HG03108 (cell line): ENCODE measurements around the gene MEP1A.
"Not testable (repeated sequence)": the region's sequence is repeated elsewhere in the genome, so short reads cannot be mapped to it uniquely, and the experiment has no call there.

Experiments
- ATAC-seq: cut with Tn5 transposase; IDR thresholded peaks from one replicate; pipeline ENCODE4 v1.9.1; 2021; ENCODE audit warnings: moderate library complexity; ENCODE audit not compliant: unreplicated experiment

The MEP1A gene

GRCh38 chr6:46793138-46793537 is at the start of gene MEP1A:
MEP1A (plus strand) TSS chr6:46793389; CDS start chr6:46793399, 10 bp downstream.
- ATAC-seq = no peak

- no peak for ATAC-seq
Observed at GRCh38 chr6:46743425-46744158, 49.6 kb upstream of the MEP1A start.

- ATAC-seq = not testable (repeated sequence)
Observed at GRCh38 chr6:46744159-46744725, 48.9 kb upstream of the MEP1A start.

- no peak for ATAC-seq
Observed at GRCh38 chr6:46745973-46746372, 47.2 kb upstream of the MEP1A start.

GRCh38 chr6:46746696-46747095 is 46.5 kb upstream of the MEP1A start, which contains the start of gene ANKRD66:
ANKRD66 (plus strand) TSS chr6:46746933; CDS start chr6:46751949, 5,016 bp downstream.
- no peak for ATAC-seq

- ATAC-seq = no peak
Observed at GRCh38 chr6:46748940-46749503, 44.2 kb upstream of the MEP1A start.

- ATAC-seq = no peak
Observed at GRCh38 chr6:46749731-46750130, 43.5 kb upstream of the MEP1A start.

- ATAC-seq = no peak
Observed at GRCh38 chr6:46751658-46752057, 41.5 kb upstream of the MEP1A start.

- ATAC-seq = no peak
Observed at GRCh38 chr6:46755865-46756264, 37.3 kb upstream of the MEP1A start.

- no peak for ATAC-seq
Observed at GRCh38 chr6:46756469-46757213, 36.5 kb upstream of the MEP1A start.

GRCh38 chr6:46757214-46757596 is 36.0 kb upstream of the MEP1A start:
- no peak for ATAC-seq

- no peak for ATAC-seq
Observed at GRCh38 chr6:46758960-46759753, 34.0 kb upstream of the MEP1A start.

GRCh38 chr6:46760925-46761324 is 32.3 kb upstream of the MEP1A start:
- no peak for ATAC-seq

- ATAC-seq = no peak
Observed at GRCh38 chr6:46763466-46763865, 29.7 kb upstream of the MEP1A start.

GRCh38 chr6:46764280-46764679 is 28.9 kb upstream of the MEP1A start:
- not testable (repeated sequence) for ATAC-seq

GRCh38 chr6:46764961-46765360 is 28.2 kb upstream of the MEP1A start:
- no peak for ATAC-seq

- ATAC-seq = no peak
Observed at GRCh38 chr6:46772016-46772415, 21.2 kb upstream of the MEP1A start.

- peak; percentile 49 for ATAC-seq
Observed at GRCh38 chr6:46772762-46773161, 20.4 kb upstream of the MEP1A start.

GRCh38 chr6:46773201-46773855 is 19.9 kb upstream of the MEP1A start:
- no peak for ATAC-seq

GRCh38 chr6:46774736-46775135 is 18.5 kb upstream of the MEP1A start:
- ATAC-seq = not testable (repeated sequence)
